ENCODE data around the gene RASSF3. TPM values are rescaled to one million over a fixed set of nuclear protein-coding genes. Genes with fewer than 3 reads are reported as not detected.
A peak's percentile ranks its signal among the peaks of the same experiment; 100 is the strongest.

RASSF3 gene
- polyA plus RNA-seq, 1 donor: 27.8 TPM

GRCh38 chr12:64633011-64633939 is 23.0 kb downstream of the RASSF3 start:
- H3K4me3 ChIP-seq (ENCODE audit: low read length): no peak overlapping the region
- DNase-seq: no peak
- H3K27me3 ChIP-seq (ENCODE audit: control insufficient read depth, insufficient read depth, low read length): no peaks in the 10 kb centered on the region
- no peaks in the 10 kb centered on the region for H3K9me3 ChIP-seq (ENCODE audit: control insufficient read depth, low read depth, low read length)
- 100% methylated on average over 1 of the region's 5 CpGs for whole genome bisulfite sequencing (ENCODE audit: insufficient coverage, low lambda C conversion rate)
- no peak overlapping the region for H3K27ac ChIP-seq (ENCODE audit: low read length)
- no peaks in the 10 kb centered on the region for H3K36me3 ChIP-seq (ENCODE audit: control insufficient read depth, insufficient read depth, low read length)
- peaks cover 17% of the 10 kb centered on the region for H3K4me1 ChIP-seq (ENCODE audit: control insufficient read depth, insufficient read depth, low read length)

DNA sequence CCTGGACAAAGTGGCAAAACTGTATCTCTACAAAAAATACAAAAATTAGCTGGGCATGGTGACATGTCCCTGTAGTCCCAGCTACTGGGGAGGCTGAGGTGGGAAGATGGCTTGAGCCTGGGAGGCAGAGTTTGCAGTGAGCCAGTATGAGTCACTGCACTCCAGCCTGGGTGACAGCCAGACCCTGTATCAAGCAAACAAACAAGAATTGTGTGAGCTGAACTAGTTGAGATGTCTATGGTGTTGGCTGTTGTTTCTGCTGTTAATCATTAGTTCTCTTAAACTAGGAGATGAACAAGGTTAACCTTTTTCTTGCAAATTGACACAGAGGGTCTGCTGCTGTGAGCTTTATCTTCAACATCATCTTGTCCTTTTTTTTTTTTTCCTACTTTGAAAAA is 23.6 kb downstream of the RASSF3 start:
- H3K27ac ChIP-seq (ENCODE audit: low read length): no peak overlapping the region
- H3K36me3 ChIP-seq (ENCODE audit: control insufficient read depth, insufficient read depth, low read length): no peaks in the 10 kb centered on the region
- DNase-seq: no peak
- no peaks in the 10 kb centered on the region for H3K27me3 ChIP-seq (ENCODE audit: control insufficient read depth, insufficient read depth, low read length)
- H3K4me1 ChIP-seq (ENCODE audit: control insufficient read depth, insufficient read depth, low read length): peaks cover 17% of the 10 kb centered on the region
- H3K9me3 ChIP-seq (ENCODE audit: control insufficient read depth, low read depth, low read length): no peaks in the 10 kb centered on the region
- H3K4me3 ChIP-seq (ENCODE audit: low read length): no peak overlapping the region

GRCh38 chr12:64634508-64635092 is 24.3 kb downstream of the RASSF3 start:
- WGBS (ENCODE audit: insufficient coverage, low lambda C conversion rate): no CpG with 5 or more reads among the region's 7 CpGs
- DNase-seq: no peak
- Histone ChIP-seq H3K9me3 (ENCODE audit: control insufficient read depth, low read depth, low read length) (no peaks in the 10 kb centered on the region), H3K4me1 (ENCODE audit: control insufficient read depth, insufficient read depth, low read length) (peaks cover 17% of the 10 kb centered on the region), H3K36me3 (ENCODE audit: control insufficient read depth, insufficient read depth, low read length) (no peaks in the 10 kb centered on the region), H3K27ac (ENCODE audit: low read length) (no peak overlapping the region), H3K4me3 (ENCODE audit: low read length) (no peak overlapping the region), H3K27me3 (ENCODE audit: control insufficient read depth, insufficient read depth, low read length) (no peaks in the 10 kb centered on the region)

DNA sequence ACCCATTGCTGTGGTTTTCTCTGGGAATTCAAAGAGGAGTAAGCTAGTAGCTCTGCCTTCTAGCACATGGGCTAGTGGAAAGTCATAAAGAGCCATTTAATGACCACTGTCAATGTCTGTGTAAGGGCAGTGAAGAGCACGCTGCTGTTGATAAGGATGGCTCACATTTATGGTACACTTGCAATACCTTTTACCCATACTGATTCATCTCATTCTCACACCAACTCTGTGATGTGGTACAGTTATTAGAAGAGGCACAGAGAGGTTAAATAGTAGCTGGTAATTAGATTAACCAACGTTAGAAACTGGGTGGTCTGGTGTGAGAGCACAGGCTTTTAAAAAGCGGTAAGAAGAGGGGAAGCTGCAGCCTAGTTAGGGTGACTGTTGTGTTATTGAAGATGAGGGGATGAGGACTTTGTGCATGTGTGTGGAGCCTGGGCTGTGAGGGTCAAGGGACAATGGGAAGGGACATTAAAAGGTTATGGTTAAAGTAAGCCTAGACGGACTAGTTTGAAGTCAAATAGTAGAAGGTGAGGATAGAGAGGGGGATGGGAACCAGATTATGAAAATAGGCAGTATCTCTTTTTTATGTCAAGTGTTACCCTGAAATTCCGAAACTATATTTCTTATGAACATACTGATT is 25.2 kb downstream of the RASSF3 start:
- Histone ChIP-seq H3K27ac (ENCODE audit: low read length) (no peak overlapping the region), H3K27me3 (ENCODE audit: control insufficient read depth, insufficient read depth, low read length) (no peaks in the 10 kb centered on the region), H3K4me3 (ENCODE audit: low read length) (no peak overlapping the region), H3K4me1 (ENCODE audit: control insufficient read depth, insufficient read depth, low read length) (peaks cover 20% of the 10 kb centered on the region), H3K36me3 (ENCODE audit: control insufficient read depth, insufficient read depth, low read length) (no peaks in the 10 kb centered on the region), H3K9me3 (ENCODE audit: control insufficient read depth, low read depth, low read length) (no peaks in the 10 kb centered on the region)
- no peak for DNase-seq
- WGBS (ENCODE audit: insufficient coverage, low lambda C conversion rate): 69% methylated on average over 4 of the region's 5 CpGs

GRCh38 chr12:64636856-64637255 is 26.6 kb downstream of the RASSF3 start:
- Histone ChIP-seq H3K4me1 (ENCODE audit: control insufficient read depth, insufficient read depth, low read length) (peaks cover 20% of the 10 kb centered on the region), H3K4me3 (ENCODE audit: low read length) (no peak overlapping the region), H3K27me3 (ENCODE audit: control insufficient read depth, insufficient read depth, low read length) (no peaks in the 10 kb centered on the region), H3K36me3 (ENCODE audit: control insufficient read depth, insufficient read depth, low read length) (no peaks in the 10 kb centered on the region), H3K9me3 (ENCODE audit: control insufficient read depth, low read depth, low read length) (no peaks in the 10 kb centered on the region), H3K27ac (ENCODE audit: low read length) (no peak overlapping the region)
- peak in 1 of 2 donors; percentile 48 for DNase-seq
- WGBS (ENCODE audit: insufficient coverage, low lambda C conversion rate): no CpG with 5 or more reads among the region's 2 CpGs

GRCh38 chr12:64639466-64639865 is 29.2 kb downstream of the RASSF3 start:
- H3K36me3 ChIP-seq (ENCODE audit: control insufficient read depth, insufficient read depth, low read length): no peaks in the 10 kb centered on the region
- H3K9me3 ChIP-seq (ENCODE audit: control insufficient read depth, low read depth, low read length): no peaks in the 10 kb centered on the region
- H3K4me1 ChIP-seq (ENCODE audit: control insufficient read depth, insufficient read depth, low read length): peaks cover 12% of the 10 kb centered on the region
- H3K27ac ChIP-seq (ENCODE audit: low read length): no peak overlapping the region
- 83% methylated on average over 1 of the region's 1 CpG for WGBS (ENCODE audit: insufficient coverage, low lambda C conversion rate)
- H3K27me3 ChIP-seq (ENCODE audit: control insufficient read depth, insufficient read depth, low read length): no peaks in the 10 kb centered on the region
- no peak overlapping the region for H3K4me3 ChIP-seq (ENCODE audit: low read length)
- peak in 1 of 2 donors; percentile 33 for DNase-seq

DNA sequence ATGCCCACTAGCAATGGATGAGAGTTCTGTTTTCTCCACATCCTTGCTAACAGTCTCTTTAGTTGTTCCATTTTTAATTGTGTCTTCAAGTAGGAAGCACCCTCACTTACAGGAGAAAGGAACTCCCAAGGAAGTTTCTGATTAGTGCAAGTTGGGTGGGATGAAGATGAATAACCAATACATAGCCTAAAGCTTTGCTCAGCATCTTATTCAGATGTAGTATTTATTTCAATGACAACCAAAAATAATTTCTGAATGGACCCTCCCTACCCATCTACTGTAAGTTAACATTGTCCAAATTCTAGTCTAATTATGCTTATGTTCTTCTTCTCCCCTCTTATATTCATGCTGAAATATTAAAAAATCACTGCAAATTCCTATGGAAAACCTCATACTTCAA is 36.0 kb downstream of the RASSF3 start:
- H3K9me3 ChIP-seq (ENCODE audit: control insufficient read depth, low read depth, low read length): no peaks in the 10 kb centered on the region
- no peak for DNase-seq
- H3K36me3 ChIP-seq (ENCODE audit: control insufficient read depth, insufficient read depth, low read length): no peaks in the 10 kb centered on the region
- no peaks in the 10 kb centered on the region for H3K27me3 ChIP-seq (ENCODE audit: control insufficient read depth, insufficient read depth, low read length)
- no peak overlapping the region for H3K27ac ChIP-seq (ENCODE audit: low read length)
- H3K4me3 ChIP-seq (ENCODE audit: low read length): no peak overlapping the region
- H3K4me1 ChIP-seq (ENCODE audit: control insufficient read depth, insufficient read depth, low read length): peaks cover 9% of the 10 kb centered on the region

GRCh38 chr12:64649487-64649886 is 39.2 kb downstream of the RASSF3 start:
- no CpG with 5 or more reads among the region's 6 CpGs for WGBS (ENCODE audit: insufficient coverage, low lambda C conversion rate)
- H3K27me3 ChIP-seq (ENCODE audit: control insufficient read depth, insufficient read depth, low read length): no peaks in the 10 kb centered on the region
- H3K4me3 ChIP-seq (ENCODE audit: low read length): no peak overlapping the region
- no peak overlapping the region for H3K27ac ChIP-seq (ENCODE audit: low read length)
- H3K36me3 ChIP-seq (ENCODE audit: control insufficient read depth, insufficient read depth, low read length): no peaks in the 10 kb centered on the region
- peaks cover 10% of the 10 kb centered on the region for H3K4me1 ChIP-seq (ENCODE audit: control insufficient read depth, insufficient read depth, low read length)
- DNase-seq: no peak
- H3K9me3 ChIP-seq (ENCODE audit: control insufficient read depth, low read depth, low read length): no peaks in the 10 kb centered on the region

- Histone ChIP-seq H3K27ac (ENCODE audit: low read length) (peak overlapping the region; percentile 64), H3K4me1 (ENCODE audit: control insufficient read depth, insufficient read depth, low read length) (peaks cover 12% of the 10 kb centered on the region)
Measured at GRCh38 chr12:64650762-64651161, 40.5 kb downstream of the RASSF3 start.

GRCh38 chr12:64652346-64652745 is 42.1 kb downstream of the RASSF3 start:
- Histone ChIP-seq H3K36me3 (ENCODE audit: control insufficient read depth, insufficient read depth, low read length) (no peaks in the 10 kb centered on the region), H3K27ac (ENCODE audit: low read length) (no peak overlapping the region), H3K4me3 (ENCODE audit: low read length) (no peak overlapping the region), H3K4me1 (ENCODE audit: control insufficient read depth, insufficient read depth, low read length) (peaks cover 12% of the 10 kb centered on the region), H3K27me3 (ENCODE audit: control insufficient read depth, insufficient read depth, low read length) (no peaks in the 10 kb centered on the region), H3K9me3 (ENCODE audit: control insufficient read depth, low read depth, low read length) (no peaks in the 10 kb centered on the region)
- no peak for DNase-seq
- no CpG with 5 or more reads among the region's 2 CpGs for WGBS (ENCODE audit: insufficient coverage, low lambda C conversion rate)

More at GRCh38 chr12:64650762-64651161, 40.5 kb downstream of the RASSF3 start:
- Histone ChIP-seq H3K4me3 (ENCODE audit: low read length) (no peak overlapping the region), H3K9me3 (ENCODE audit: control insufficient read depth, low read depth, low read length) (no peaks in the 10 kb centered on the region), H3K27me3 (ENCODE audit: control insufficient read depth, insufficient read depth, low read length) (no peaks in the 10 kb centered on the region), H3K36me3 (ENCODE audit: control insufficient read depth, insufficient read depth, low read length) (no peaks in the 10 kb centered on the region)
- WGBS (ENCODE audit: insufficient coverage, low lambda C conversion rate): 0% methylated on average over 1 of the region's 4 CpGs
- DNase-seq: peak; percentile 72 to 87

Data from large intestine (tissue), 3 donors.